Panc1 (cell line): ENCODE results near the gene USP37. TPM values are rescaled to one million over a fixed set of nuclear protein-coding genes. Genes with fewer than 3 reads are reported as not detected.

ENCODE experiments used
- ATAC-seq: fragments of 200-7000 bp; cut with Tn5 transposase; 2 replicates; pipeline ENCODE4 v1.9.1; 2020; ENCODE audit warnings: mild to moderate bottlenecking, moderate library complexity
- BruUV-seq: library from RNA; stranded (reverse); fragments of 400-500 nt; replicated peaks from 2 replicates; lab custom pipeline; 2021; lab: Mats Ljungman, UMichigan
- CTCF ChIA-PET: fragments of 300-600 bp; sonication (Branson Sonifier 250); formaldehyde crosslinking; loops from one replicate; lab custom pipeline; 2022; ENCODE audit warnings: antibody characterized with exemption; lab: Charles Lee
- POLR2A ChIA-PET: fragments of 300-600 bp; sonication (Branson Sonifier 250); formaldehyde crosslinking; loops from one replicate; lab custom pipeline; 2022; ENCODE audit warnings: antibody characterized with exemption; lab: Charles Lee
- DNase-seq: peaks from one replicate; pipeline ENCODE4 v3.0.0-alpha.2; 2010; ENCODE audit warnings: low read depth, low spot score
- H3K27ac ChIP-seq: 2 replicates; pipeline ENCODE4 v1.5.1; 2011; ENCODE audit warnings: mild to moderate bottlenecking, low read length, inconsistent platforms
- H3K27me3 ChIP-seq: fragments of 200-500 bp; sonication (Bioruptor generic); 2 replicates; pipeline ENCODE4 v1.6.0; 2014; ENCODE audit warnings: low read length, inconsistent platforms; ENCODE audit not compliant: control insufficient read depth, insufficient read depth
- H3K36me3 ChIP-seq: fragments of 200-500 bp; sonication (Bioruptor generic); 2 replicates; pipeline ENCODE4 v1.5.1; 2014; ENCODE audit warnings: inconsistent platforms, mild to moderate bottlenecking, low read length, moderate library complexity; ENCODE audit not compliant: control insufficient read depth, insufficient read depth
- H3K4me1 ChIP-seq: 2 replicates; pipeline ENCODE4 v1.5.1; 2011; ENCODE audit warnings: inconsistent platforms, mild to moderate bottlenecking, low read length, moderate library complexity; ENCODE audit not compliant: control insufficient read depth, insufficient read depth
- H3K4me3 ChIP-seq, 2 experiments: 2 replicates each; pipeline ENCODE4 v1.5.1; 2011 to 2012; ENCODE audit warnings: low read depth in 2 of 2, low read length in 2 of 2, mild to moderate bottlenecking in 2 of 2, inconsistent platforms in 1 of 2, moderate library complexity in 1 of 2
- H3K9me3 ChIP-seq: fragments of 200-500 bp; sonication (Bioruptor generic); 2 replicates; pipeline ENCODE4 v1.5.1; 2014; ENCODE audit warnings: low read depth, mild to moderate bottlenecking, inconsistent platforms, low read length, moderate library complexity; ENCODE audit not compliant: control insufficient read depth, insufficient read depth
- POLR2AphosphoS5 ChIP-seq: IDR thresholded peaks from 2 replicates; pipeline ENCODE4 v1.6.1; 2012; ENCODE audit warnings: mild to moderate bottlenecking, low read depth, low read length, moderate library complexity
- SIN3A ChIP-seq: IDR thresholded peaks from 2 replicates; pipeline ENCODE4 v1.6.1; 2012; ENCODE audit warnings: low read depth, mild to moderate bottlenecking, low read length, moderate library complexity, borderline replicate concordance; ENCODE audit not compliant: insufficient read depth
- TCF7L2 ChIP-seq: IDR thresholded peaks from 2 replicates; pipeline ENCODE4 v1.6.1; 2011; ENCODE audit warnings: mild to moderate bottlenecking, low read depth, low read length, inconsistent platforms
- in situ Hi-C: cut with HindIII; loops from 2 replicates; pipeline ENCODE4 v1.10.0; 2016; ENCODE audit warnings: low sequenced_read_pairs, low pct_unique_long_range_greater_than_20kb
- intact Hi-C: fragments of 100-400 bp; cut with micrococcal nuclease; formaldehyde crosslinking; loops from one replicate; pipeline ENCODE4 v1.10.0; 2022; ENCODE audit not compliant: unreplicated experiment
- total RNA-seq: library from RNA; stranded (reverse); gene quantifications from one replicate; pipeline ENCODE4 v1.2.1, GENCODE V29; 2021; ENCODE audit not compliant: unreplicated experiment
- TF ChIP-seq, protein P1 (sequence below): fragments of 450-650 bp; IDR thresholded peaks from 2 replicates; pipeline ENCODE4 v1.5.1; 2017; ENCODE audit warnings: mild to moderate bottlenecking
- TF ChIP-seq, protein P2 (sequence below), 2 experiments: IDR thresholded peaks; 2 replicates each; pipeline ENCODE4 v1.6.1; 2011 to 2012; ENCODE audit warnings: low read depth in 2 of 2, control low read depth in 1 of 2, low read length in 1 of 2, mild to moderate bottlenecking in 1 of 2, moderate library complexity in 1 of 2; ENCODE audit not compliant: insufficient read depth in 1 of 2

USP37 gene
- total RNA-seq, 1 experiment from 2014 or later = 19.2 TPM

DNA sequence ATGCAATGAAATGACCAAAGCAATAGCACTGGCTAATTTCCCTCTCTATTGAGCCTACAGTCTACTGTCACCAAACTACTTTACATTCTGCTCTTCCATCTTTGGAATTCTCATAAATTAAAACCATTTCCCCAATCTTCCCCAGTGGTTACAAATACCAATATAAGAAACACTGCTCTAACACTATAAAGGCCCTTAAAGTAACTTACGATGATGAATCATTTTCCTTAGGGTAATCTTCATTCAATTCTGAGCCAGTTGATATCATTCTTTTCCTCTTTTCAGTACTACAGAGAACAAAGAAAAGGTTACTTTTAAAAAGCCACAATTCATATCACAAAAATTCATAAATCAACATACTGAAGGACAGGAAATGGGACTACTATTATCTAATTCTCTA, 22.1 kb downstream of the USP37 start:
- H3K4me3 ChIP-seq = no peak overlapping the region
- no peaks in the 10 kb centered on the region for H3K9me3 ChIP-seq
- intact Hi-C loops = no loop called here
- ChIA-PET CTCF (no interaction called here), POLR2A (interaction anchor here (0.6 kb wide), 1 partner anchor 24 kb away, joined by 10 read pairs; no protein-coding TSS in a partner anchor)
- ATAC-seq (no peak), DNase-seq (no peak)
- H3K27ac ChIP-seq = no peak overlapping the region
- peaks cover 54% of the 10 kb centered on the region for H3K36me3 ChIP-seq
- H3K4me1 ChIP-seq = no peaks in the 10 kb centered on the region
- no peaks in the 10 kb centered on the region for H3K27me3 ChIP-seq
- in situ Hi-C loops = no loop called here
- BruUV-seq = no TSS peak
- TF ChIP-seq, protein P1, sequence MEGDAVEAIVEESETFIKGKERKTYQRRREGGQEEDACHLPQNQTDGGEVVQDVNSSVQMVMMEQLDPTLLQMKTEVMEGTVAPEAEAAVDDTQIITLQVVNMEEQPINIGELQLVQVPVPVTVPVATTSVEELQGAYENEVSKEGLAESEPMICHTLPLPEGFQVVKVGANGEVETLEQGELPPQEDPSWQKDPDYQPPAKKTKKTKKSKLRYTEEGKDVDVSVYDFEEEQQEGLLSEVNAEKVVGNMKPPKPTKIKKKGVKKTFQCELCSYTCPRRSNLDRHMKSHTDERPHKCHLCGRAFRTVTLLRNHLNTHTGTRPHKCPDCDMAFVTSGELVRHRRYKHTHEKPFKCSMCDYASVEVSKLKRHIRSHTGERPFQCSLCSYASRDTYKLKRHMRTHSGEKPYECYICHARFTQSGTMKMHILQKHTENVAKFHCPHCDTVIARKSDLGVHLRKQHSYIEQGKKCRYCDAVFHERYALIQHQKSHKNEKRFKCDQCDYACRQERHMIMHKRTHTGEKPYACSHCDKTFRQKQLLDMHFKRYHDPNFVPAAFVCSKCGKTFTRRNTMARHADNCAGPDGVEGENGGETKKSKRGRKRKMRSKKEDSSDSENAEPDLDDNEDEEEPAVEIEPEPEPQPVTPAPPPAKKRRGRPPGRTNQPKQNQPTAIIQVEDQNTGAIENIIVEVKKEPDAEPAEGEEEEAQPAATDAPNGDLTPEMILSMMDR = no peak
- TF ChIP-seq, protein P2, sequence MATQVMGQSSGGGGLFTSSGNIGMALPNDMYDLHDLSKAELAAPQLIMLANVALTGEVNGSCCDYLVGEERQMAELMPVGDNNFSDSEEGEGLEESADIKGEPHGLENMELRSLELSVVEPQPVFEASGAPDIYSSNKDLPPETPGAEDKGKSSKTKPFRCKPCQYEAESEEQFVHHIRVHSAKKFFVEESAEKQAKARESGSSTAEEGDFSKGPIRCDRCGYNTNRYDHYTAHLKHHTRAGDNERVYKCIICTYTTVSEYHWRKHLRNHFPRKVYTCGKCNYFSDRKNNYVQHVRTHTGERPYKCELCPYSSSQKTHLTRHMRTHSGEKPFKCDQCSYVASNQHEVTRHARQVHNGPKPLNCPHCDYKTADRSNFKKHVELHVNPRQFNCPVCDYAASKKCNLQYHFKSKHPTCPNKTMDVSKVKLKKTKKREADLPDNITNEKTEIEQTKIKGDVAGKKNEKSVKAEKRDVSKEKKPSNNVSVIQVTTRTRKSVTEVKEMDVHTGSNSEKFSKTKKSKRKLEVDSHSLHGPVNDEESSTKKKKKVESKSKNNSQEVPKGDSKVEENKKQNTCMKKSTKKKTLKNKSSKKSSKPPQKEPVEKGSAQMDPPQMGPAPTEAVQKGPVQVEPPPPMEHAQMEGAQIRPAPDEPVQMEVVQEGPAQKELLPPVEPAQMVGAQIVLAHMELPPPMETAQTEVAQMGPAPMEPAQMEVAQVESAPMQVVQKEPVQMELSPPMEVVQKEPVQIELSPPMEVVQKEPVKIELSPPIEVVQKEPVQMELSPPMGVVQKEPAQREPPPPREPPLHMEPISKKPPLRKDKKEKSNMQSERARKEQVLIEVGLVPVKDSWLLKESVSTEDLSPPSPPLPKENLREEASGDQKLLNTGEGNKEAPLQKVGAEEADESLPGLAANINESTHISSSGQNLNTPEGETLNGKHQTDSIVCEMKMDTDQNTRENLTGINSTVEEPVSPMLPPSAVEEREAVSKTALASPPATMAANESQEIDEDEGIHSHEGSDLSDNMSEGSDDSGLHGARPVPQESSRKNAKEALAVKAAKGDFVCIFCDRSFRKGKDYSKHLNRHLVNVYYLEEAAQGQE (IDR thresholded peaks at IDR 0.05; ENCODE audit: insufficient read depth in 1 of 2, low read depth in 2 of 2, low read length in 1 of 2) = no peak
- TF ChIP-seq POLR2AphosphoS5 (no peak), SIN3A (no peak), TCF7L2 (no peak)

DNA sequence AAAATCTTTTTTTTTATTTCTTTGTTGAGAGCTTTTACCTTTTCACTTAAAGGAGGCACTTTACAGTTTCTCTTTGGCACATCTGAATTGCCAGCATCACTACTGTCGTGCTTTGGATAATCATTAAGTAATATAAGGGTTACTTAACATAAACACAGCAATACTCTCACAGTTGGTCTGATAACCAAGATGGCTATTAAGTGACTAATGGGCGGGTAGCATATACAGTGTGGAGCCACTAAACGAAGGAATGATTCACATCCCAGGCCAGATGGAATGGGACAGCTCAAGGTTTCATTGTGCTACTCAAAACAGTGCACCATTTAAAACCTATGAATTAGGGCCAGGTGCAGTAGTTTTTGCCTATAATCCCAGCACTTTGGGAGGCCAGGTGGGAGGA, 28.1 kb downstream of the USP37 start:
- ATAC-seq (no peak), DNase-seq (no peak)
- Histone ChIP-seq H3K27ac (no peak overlapping the region), H3K36me3 (peaks cover 32% of the 10 kb centered on the region), H3K27me3 (no peaks in the 10 kb centered on the region), H3K9me3 (no peaks in the 10 kb centered on the region), H3K4me1 (no peaks in the 10 kb centered on the region), H3K4me3 (no peak overlapping the region)
- CTCF ChIA-PET = no interaction called here
- TF ChIP-seq, protein P1 = no peak
- TF ChIP-seq POLR2AphosphoS5 (no peak), SIN3A (no peak)
- TF ChIP-seq, protein P2 (IDR thresholded peaks at IDR 0.05; ENCODE audit: insufficient read depth in 1 of 2, low read depth in 2 of 2, low read length in 1 of 2) = no peak
- POLR2A ChIA-PET = no interaction called here
- intact Hi-C loops (no loop called here), in situ Hi-C loops (no loop called here)
- no TSS peak for BruUV-seq
